Activated CD4-positive, alpha-beta T cell treated with anti-CD3 and anti-CD28 coated beads for 48 hours (primary cell): Measurements from ENCODE around the gene DENND5A.
A peak's percentile ranks its signal among the peaks of the same experiment; 100 is the strongest.
"Not testable (repeated sequence)": the region's sequence is repeated elsewhere in the genome, so short reads cannot be mapped to it uniquely, and the experiment has no call there.

ENCODE experiments used
- DNase-seq: peaks from one replicate; pipeline ENCODE4 v3.0.0-alpha.2; 2020

Gene DENND5A

GRCh38 chr11:9136741-9137140 is 128.4 kb downstream of the DENND5A start:
- DNase-seq: no peak

DNA sequence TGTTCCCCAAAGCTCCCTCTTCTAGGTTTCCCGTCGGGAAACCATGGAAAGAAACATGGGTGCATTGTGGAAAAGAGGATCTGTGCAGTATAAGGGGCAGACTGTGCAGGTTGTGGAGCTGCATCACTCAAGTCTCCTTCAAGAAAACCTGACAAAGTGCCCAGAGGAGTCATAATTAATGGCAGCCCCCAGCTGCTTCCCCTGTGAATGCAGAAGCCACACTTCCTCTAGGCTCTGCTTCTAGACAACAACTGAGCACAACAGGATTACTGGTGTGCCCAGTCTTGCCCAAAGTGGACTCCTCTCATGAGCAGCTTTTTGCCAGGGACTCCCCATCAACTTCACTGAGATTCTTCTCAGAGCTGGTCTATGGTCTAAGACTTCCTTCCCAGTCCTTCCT is 131.2 kb downstream of the DENND5A start:
- DNase-seq: no peak

DNA sequence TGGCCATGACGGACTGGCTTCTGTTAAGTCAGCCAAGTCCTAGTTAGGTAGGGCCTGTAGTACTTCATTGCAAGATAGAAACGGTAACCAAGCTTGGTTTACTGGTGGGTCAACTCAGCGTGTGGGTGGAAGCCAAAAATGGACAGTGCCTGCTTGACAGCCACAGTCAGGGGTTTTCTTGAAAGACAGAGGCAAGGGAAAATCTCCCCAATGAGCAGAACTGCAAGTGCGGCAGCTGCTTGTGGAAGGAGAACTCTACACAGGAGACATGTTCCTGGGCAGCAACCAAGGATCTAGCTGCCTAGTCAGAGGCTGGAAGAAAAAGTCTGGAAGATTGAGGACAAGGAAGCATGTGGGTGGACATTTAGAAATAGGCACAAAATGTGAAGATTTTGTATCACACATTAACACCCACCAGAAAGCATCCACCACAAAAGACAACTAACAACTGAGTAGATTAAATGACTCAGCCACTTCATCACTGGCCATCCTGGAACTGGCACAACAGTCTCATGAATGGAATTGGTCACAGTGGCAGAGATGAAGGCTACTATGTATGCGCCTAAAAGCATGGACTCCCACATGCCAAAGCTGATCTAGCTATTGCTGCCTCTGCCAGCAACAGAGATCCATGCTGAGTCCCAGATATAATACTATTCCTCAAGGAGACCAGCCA is 132.8 kb downstream of the DENND5A start:
- no peak for DNase-seq

DNA sequence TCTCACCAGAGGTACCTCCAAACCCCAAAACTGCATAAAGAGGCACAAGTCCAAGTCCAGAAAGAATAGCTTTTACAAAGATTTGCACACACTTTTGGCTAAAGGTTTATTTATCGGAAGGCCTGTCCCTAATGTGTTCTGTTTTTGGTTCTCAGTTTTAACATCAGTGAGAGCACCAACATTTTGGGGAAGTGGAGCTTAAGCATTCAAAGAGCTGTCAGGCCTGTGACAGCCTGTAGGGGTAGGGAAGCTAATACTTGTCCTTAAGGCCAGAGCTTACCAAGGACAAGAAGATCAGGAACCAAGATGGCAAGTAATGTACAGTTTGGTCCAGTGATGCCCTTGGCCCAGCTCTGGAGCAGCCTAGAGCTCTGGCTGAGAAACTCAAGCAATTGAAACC is 134.9 kb downstream of the DENND5A start:
- no peak for DNase-seq

DNA sequence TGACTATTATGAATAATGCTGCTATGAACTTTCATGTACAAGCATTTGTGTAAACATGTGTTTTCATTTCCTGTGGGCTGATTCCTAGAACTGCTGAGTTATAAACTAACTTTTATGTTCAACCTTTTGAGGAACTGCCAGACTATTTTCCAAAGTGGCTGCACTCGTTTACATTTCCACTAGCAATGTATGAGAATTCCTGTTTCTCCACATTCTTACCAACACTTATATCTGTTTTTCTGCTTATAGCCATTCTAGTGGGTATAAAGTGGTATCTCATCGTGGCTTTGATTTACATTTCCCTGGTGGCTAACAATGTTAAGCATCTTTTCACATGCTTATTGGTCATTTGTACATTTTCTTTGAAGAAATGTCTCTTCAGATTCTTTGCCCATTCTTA is 138.5 kb downstream of the DENND5A start:
- DNase-seq: no peak

- DNase-seq: no peak
These were observed 139.8 kb downstream of the DENND5A start for GRCh38 chr11:9125185-9125886.

- DNase-seq: no peak
These were observed 141.4 kb downstream of the DENND5A start for GRCh38 chr11:9123595-9124304.

GRCh38 chr11:9121469-9121796 is 143.7 kb downstream of the DENND5A start:
- DNase-seq: no peak

DNA sequence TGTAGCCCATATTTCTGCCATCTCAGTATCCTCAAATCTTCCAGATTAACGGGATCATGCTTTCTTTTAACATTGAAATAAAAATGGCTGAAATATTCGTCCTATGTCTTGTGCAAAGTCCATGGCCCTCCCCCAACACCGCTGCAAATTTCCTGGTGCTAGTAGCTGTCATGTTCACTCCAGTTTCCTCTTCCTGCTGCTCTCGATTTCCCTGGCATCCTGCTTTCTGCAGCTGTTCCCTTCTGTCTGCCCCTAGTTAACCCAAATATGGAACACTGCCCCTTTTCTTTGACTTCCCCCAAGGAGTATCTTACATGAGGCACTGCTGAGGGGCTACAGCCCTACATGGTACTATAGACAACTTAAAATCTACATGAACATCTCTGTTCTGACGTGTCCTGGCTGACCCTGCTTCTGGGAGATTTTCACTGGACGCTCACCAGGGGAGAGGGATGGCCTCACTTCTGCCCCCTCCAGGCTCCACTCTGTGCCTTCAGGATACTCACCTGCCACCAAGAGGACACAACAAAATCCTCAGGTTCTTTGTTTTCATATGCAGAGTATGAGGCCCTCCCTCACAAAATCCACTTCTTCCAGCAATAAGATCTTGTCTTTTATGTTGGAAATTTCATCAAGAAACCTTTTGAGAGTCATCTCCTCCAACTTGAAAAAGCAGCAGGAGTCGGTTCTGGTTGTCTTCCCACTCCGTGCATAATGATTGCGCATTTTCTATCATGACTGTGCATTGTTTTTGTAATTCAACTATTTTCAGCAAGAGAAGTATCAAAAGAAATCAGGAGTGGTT is 144.3 kb downstream of the DENND5A start:
- DNase-seq: no peak

DNA sequence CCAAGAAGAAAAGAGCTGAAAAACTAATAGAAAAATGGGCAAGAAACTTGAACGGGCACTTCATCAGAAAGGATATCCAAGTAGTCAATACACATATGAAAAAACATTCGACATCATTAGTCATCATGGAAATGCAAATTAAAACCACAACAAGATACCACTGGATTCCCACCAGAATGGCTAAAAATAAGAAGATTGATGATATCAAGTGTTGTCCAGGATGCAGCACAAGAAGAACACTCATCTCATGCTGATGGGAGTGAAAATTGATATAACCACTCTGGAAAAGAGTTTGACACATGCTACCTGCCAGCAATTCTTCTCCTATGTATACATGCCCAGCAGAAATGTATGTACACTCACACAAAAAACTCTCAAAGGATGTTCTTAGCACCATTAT is 146.9 kb downstream of the DENND5A start:
- DNase-seq: no peak

GRCh38 chr11:9112075-9112474 is 153.1 kb downstream of the DENND5A start:
- DNase-seq: no peak

DNA sequence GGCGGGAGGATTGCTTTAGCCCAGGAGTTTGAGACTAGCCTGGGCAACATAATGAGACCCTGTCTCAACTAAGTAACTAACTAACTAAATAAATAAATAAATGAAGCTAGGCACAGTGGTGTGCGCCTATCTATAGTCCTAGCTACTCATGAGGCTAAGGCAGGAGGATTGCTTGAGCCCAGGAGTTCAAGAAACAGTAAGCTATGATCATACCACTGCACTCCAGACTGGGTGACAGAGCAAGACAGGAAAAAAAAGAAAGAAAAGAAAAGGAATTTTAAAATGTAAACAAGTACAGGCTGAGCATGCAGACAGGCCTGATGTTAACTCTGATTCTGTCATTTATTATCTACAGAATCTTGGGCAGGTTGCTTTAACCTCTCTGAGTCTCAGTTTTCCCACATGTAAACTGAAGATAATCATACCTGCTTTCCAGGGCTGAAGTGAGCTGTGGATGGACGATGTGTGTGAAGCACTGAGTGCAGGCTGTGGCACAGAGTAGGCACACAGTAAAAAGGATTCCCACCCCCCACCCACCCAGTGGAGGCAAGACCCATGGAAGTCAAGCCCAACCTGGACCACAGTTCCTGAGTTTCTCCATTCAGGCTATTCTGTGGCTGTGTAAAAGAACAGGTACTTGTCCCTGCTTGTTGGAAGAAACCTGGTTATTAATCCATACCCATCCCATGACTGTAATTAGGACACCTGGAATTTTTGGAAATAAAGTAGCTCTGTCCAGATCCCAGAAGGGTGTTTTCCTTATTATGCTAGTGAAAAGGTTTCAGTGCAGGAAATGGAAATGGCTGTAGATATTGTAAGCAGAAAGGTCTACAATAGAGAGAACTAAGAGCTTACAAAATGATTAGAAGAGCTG is 155.1 kb downstream of the DENND5A start:
- DNase-seq: no peak

GRCh38 chr11:9104580-9104979 is 160.6 kb downstream of the DENND5A start:
- DNase-seq: no peak

DNA sequence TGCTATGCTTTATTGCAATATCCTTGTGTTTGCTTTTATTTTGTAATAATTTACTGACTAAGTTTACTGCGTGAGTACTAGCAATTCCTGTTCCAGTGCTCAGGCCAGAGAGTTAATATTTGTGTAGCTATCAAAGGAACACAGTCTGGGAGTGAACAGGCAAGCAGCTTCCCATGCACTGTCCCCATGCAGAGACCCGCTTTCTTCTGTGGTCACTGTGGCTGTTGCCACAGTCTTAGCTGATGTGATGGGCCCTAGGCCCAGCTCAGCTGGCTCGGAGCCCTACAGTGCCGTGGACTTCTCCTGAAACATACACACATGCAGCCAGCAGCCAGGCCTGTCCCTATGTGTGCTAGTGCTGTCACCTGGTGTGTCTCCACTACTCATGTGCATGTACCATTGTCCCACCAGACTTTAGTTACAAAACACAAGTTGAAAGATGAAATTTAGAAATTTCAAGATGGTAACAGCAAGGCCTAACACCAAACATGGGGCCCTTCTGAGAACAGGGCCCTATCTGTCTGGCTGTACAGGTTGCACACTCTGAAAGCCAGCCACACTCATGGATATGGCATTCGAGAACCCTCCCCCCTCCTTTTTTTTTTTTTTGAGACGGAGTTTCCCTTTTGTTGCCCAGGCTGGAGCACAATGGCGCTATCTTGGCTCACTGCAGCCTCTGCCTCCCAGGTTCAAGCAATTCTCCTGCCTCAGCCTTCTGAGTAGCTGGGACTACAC is 161.4 kb downstream of the DENND5A start:
- no peak for DNase-seq

- DNase-seq: no peak
These were observed 165.5 kb downstream of the DENND5A start for GRCh38 chr11:9099617-9100016.

DNA sequence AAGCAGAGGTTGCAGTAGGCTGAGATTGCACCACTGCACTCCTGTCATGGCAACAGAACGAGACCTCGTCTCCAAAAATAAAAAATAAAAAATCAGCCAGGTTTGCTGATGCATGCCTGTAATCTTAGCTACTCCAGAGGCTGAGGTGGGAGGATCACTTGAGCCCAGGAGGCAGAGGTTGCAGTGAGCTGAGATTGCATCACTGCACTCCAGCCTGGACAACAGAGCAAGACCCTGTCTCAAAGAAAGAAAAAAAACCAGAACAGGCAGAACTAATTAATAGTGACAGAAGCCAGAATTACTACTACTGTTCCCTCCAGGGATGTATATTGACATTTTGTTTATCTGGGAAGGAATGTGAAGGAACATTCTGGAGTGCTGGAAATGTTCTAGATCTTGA is 166.7 kb downstream of the DENND5A start:
- not testable (repeated sequence) for DNase-seq

GRCh38 chr11:9097186-9097943 is 167.8 kb downstream of the DENND5A start:
- DNase-seq: not testable (repeated sequence)

- DNase-seq: no peak
These were observed 168.7 kb downstream of the DENND5A start for GRCh38 chr11:9096427-9096826.

DNA sequence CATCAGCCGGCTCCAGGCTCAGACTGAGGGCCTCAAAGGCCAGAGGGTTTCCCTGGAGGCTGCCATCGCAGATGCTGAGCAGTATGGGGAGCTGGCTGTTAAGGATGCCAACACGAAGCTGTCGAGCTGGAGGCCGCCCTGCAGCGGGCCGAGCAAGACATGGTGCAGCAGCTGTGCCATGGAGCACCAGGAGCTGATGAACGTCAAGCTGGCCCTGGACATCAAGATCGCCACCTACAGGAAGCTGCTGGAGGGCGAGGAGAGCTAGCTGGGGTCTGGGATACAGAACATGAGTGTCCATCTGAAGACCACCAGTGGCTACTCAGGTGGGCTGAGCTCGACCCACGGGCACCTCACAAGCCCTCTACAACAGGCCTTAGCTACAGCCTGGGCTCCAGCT is 169.7 kb downstream of the DENND5A start:
- DNase-seq: peak; percentile 27

DNA sequence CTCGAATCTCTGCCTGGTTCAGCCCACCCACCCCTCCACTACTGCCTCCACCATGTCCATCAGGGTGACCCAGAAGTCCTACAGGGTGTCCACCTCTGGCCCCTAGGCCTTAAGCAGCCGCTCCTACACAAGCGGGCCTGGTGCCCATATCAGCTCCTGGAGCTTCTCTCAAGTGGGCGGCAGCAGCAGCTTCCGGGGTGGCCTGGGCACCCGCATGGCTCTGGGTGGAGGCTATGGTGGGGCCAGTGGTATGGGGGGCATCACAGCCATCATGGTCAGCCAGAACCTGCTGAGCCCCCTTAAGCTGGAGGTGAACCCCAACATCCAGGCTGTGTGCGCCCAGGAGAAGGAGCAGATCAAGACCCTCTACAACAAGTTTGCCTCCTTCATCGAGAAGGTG is 170.7 kb downstream of the DENND5A start:
- DNase-seq: no peak
